PC-9 (cell line): ENCODE results near the gene COL4A1.

Experiments
- CTCF ChIP-seq: fragments of 200-600 bp; sonication (generic); conservative IDR thresholded peaks from 2 replicates; pipeline ENCODE4 v1.6.1; 2017; ENCODE audit warnings: mixed run types, antibody characterized with exemption, mild to moderate bottlenecking, moderate library complexity
- EZH2 ChIP-seq: fragments of 200-600 bp; sonication (generic); IDR thresholded peaks from 2 replicates; pipeline ENCODE4 v1.8.0; 2017; ENCODE audit warnings: antibody characterized with exemption, low read depth

GRCh38 chr13:110099922-110100321 lies 207.0 kb downstream of the COL4A1 start:
- TF ChIP-seq CTCF (no peak), EZH2 (no peak)
